HG03175 (cell line): ENCODE measurements around the gene ZNF609.
"Not testable (repeated sequence)": the region's sequence is repeated elsewhere in the genome, so short reads cannot be mapped to it uniquely, and the experiment has no call there.

Source experiments
- ATAC-seq: cut with Tn5 transposase; IDR thresholded peaks from one replicate; pipeline ENCODE4 v1.9.1; 2021; ENCODE audit warnings: mild to moderate bottlenecking, moderate library complexity; ENCODE audit not compliant: unreplicated experiment

ZNF609 gene

GRCh38 chr15:64572856-64573255 lies 112.5 kb downstream of the ZNF609 start:
- no peak for ATAC-seq

DNA sequence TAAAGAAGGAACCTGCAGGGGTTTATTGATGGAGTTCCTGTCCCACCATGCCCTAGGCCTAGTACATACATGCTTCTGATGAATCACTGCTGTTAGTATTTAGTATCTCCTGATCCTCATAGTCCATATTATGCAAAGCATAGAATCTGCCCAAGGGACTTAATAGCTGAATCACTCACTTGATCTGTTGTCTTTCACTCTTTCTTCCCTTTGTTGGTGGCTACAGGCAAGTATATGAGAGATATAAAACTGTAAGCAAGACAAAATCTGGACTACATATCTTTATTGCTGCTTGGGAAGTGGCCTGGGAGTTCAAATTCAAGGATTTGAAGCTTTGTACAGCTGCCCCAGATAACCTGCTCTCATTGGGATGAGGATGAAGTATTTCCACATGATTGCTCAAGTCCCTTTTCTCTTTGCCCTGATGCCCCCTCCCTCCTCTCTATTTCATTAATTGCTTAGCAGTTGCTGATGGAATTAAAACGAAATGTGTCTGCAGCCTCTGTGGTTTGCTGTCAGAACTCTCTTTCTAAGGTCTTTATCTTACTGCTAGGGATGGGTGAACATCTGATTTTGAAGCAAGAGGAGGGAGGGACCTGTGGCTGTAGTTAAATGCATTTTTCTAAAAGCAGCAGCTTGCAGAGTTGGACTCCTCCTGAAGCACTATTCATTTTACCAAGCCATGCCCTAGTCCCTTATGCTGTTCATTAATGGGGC lies 114.1 kb downstream of the ZNF609 start:
- no peak for ATAC-seq

- ATAC-seq = no peak
Measured at GRCh38 chr15:64580696-64581407, 120.5 kb downstream of the ZNF609 start.

DNA sequence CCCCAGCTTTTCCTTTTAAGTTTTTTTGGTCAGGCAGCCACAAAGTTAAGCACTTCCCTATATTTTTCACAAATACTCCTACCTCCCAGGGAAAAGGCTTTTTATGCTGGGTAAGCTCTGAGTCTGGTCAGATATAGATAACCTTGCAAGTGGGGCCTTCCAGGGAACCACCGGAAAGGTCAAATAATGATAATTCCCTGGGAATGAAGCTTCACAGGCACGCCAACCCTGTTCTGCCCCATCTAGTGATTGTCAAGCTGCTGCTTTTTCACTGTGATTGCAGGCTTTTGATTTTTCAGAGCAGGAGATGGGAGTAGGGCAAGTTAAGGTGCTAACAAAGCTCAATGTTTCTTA lies 121.0 kb downstream of the ZNF609 start:
- ATAC-seq = no peak

GRCh38 chr15:64582202-64582601 lies 121.8 kb downstream of the ZNF609 start:
- ATAC-seq = no peak

- no peak for ATAC-seq
Measured at GRCh38 chr15:64583519-64583918, 123.1 kb downstream of the ZNF609 start.

DNA sequence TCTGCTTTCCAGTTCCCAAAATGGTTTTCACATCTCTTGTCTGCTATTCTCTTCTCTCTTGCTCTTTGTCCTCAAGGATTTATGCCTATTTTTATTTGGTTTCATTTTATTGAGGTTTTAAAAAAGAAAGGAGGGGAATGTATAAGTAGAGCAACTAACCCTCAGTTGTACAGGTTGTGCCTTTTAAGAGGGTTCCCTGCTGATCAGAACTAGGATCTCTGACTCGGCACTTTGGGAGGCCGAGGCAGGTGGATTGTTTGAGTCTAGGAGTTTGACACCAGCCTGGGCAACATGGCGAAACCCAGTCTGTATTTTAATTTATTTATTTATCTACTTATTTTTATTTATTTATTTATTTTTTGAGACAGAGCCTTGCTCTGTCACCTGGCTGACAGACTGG lies 123.6 kb downstream of the ZNF609 start:
- no peak for ATAC-seq

DNA sequence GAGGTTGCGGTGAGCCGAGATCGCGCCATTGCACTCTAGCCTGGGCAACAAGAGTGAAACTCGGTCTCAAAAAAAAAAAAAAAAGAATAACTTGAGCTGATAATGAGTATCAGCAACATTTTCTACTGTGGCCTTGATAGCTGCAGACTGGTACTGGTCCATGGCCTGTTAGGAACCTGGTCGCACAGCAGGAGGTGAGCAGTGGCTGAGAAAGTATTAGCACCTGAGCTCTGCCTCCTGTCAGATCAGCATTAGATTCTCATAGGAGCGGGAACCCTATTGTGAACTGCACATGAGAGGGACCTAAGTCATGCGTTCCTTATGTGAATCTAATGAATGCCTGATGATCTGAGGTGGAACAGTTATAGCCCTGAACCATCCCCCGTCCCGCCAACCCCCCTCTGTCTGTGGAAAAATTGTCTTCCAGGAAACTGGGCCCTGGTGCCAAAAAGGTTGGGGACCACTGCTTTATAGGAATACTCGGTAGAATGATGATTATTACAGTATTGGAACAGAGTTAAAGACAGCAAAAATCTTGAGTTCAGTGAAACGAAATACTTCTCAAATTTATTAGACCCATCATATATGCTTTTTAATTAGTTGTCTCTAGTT lies 126.0 kb downstream of the ZNF609 start:
- no peak for ATAC-seq

- ATAC-seq = no peak
Measured at GRCh38 chr15:64586984-64587383, 126.6 kb downstream of the ZNF609 start.

DNA sequence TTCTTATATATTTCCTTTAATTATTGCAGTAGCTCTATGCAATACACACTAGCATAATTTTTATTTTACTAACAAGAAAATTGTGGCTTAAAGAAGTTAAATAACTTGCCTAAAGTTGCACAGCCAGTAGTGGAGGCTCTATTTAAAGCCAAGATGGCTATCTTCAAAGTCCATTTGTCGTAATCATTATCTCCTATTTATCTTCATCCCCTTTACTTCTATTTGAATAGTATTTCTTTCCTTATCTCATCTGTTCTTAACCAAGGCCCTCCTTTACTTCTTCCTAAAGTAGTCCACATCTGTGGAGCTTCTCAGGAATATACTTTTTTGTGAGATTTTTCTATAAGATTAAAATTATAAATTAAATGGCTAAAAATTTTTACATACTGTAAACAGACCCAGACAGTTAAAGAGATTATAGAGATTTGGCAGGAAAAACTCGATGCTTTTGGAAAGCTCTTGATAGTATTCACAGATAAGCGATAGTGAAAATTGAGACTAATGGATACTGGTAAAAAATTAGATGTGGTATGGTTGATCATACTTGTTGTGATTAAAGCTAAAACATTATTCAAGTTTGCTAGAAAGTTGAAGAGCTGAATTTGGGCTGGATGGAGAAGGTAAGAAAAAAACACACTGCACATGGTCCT lies 129.2 kb downstream of the ZNF609 start:
- no peak for ATAC-seq

DNA sequence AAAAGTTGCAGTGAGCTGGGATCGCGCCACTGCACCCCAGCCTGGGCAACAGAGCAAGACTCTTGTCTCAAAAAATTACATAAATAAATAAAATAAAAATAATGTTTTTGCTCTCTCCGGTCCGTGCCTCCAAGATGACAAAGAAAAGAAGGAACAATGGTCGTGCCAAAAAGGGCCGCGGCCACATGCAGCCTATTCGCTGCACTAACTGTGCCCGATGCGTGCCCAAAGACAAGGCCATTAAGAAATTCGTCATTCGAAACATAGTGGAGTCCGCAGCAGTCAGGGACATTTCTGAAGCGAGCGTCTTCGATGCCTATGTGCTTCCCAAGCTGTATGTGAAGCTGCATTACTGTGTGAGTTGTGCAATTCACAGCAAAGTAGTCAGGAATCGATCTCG lies 132.5 kb downstream of the ZNF609 start:
- not testable (repeated sequence) for ATAC-seq

DNA sequence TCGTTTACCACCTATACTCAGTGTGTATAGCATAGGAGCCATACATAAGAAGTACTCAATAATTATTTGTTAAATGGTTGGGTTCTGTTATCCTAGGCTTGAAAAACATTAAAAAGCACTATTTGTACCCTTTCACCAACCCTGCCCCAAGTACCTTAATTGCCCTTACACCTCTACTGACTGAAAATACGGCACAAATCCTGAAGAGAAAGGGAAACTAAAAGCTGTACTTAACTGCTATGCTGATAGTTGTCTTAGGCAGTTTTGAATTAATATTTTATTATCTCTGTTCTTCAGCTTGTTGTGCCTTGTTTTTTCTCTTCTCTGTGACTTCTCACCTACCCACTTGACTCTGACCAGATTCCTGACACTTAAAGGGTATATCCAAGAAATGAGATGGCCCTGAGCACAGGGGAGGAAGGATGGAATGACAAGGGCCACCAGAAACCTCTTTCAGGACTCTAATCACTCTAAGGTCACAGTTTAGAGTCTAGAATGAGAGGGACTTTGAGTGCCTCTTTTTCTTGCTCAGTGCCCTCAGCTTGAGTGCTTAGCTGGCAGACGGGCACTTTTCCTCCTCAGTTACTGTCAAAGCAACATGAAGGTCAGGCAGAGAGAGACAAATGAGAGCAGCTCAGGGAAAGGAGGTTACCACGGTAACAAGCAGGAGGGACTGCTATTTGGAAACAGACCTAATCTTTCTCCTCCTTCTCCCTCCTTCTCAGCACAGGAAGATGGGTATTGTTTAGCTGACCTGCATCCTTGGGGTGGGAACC lies 136.5 kb downstream of the ZNF609 start:
- peak; percentile 53 for ATAC-seq

GRCh38 chr15:64597477-64597822 lies 137.1 kb downstream of the ZNF609 start:
- ATAC-seq = peak; percentile 31

- ATAC-seq = no peak
Measured at GRCh38 chr15:64599226-64599625, 138.8 kb downstream of the ZNF609 start.

DNA sequence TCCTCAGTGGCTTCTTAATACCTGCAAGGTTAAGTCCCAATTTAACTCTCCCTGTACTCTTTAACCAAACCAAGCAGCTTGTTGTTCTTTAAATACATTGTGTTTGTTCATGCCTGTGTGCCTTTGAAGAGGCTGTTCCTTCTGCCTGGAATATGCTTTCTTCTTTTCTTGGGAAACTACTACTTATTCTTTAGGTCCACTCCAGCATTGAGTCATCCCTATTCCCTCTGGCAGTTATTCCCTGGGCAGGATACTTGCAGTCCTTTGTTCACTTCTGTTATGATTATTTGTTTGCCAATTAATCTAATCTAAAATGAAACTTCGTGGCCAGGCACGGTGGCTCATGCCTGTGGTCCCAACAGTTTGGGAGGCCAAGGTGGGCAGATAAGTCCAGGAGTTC lies 139.3 kb downstream of the ZNF609 start:
- no peak for ATAC-seq

DNA sequence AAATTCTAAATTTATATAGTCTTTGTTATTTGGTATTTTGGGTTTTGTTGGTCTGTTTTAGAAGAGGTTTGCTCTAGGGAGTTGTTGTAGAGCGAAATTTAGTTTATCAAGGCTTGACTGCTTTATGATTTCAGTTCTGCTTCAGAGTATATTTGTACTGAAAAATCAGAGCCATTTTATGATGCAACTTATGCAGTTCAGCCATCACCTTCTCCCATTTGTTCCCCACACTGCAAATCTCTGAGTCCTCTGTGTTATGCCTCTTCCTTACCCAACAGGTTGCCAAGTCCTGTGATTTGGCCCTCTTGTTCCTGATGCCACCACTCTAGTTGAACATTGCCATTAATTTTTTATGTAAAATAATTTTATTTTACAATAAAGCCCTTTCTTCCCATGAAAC lies 140.4 kb downstream of the ZNF609 start:
- no peak for ATAC-seq

GRCh38 chr15:64604319-64604718 lies 143.9 kb downstream of the ZNF609 start:
- ATAC-seq = no peak

DNA sequence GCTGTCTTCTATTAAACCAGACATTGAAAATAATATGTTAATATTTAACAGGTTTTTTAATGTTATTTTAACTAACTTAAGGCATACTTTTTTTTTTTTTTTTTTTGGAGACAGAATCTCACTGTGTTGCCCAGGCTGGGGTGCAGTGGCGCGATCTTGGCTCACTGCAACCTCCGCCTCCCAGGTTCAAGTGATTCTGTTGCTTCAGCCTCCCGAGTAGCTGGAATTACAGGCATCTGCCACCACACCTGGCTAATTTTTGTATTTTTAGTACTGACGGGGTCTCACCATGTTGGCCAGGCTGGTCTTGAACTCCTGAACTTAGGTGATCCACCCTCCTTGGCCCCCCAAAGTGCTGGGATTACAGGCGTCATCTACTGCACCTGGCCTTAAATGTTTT lies 147.0 kb downstream of the ZNF609 start:
- not testable (repeated sequence) for ATAC-seq

GRCh38 chr15:64610257-64610919 lies 150.0 kb downstream of the ZNF609 start:
- no peak for ATAC-seq

GRCh38 chr15:64611085-64611725 lies 150.8 kb downstream of the ZNF609 start:
- no peak for ATAC-seq
